GM12878 (cell line): ENCODE results near the gene FBF1. TPM values are rescaled to one million over a fixed set of nuclear protein-coding genes. Genes with fewer than 3 reads are reported as not detected.

Experiments
- BCL11A ChIP-seq: IDR thresholded peaks from 2 replicates; pipeline ENCODE4 v1.6.1; 2011; ENCODE audit warnings: low read depth, low read length
- BHLHE40 ChIP-seq, 2 experiments: fragments of 450-650 bp in 1 of 2; IDR thresholded peaks; 2 replicates each; pipeline ENCODE4 v1.6.1; 2011 to 2017; ENCODE audit warnings: low read depth in 2 of 2, borderline replicate concordance in 1 of 2, improper control_type of control experiment in 1 of 2, low read length in 1 of 2, mild to moderate bottlenecking in 1 of 2
- CBX3 ChIP-seq: fragments of 200-600 bp; sonication (generic); IDR thresholded peaks from 2 replicates; pipeline ENCODE4 v1.6.1; 2016; ENCODE audit warnings: low read depth, borderline replicate concordance
- ESRRA ChIP-seq: IDR thresholded peaks from 2 replicates; pipeline ENCODE4 v1.6.1; 2012; ENCODE audit warnings: mild to moderate bottlenecking, low read length, improper control_type of control experiment
- JUNB ChIP-seq: IDR thresholded peaks from 2 replicates; pipeline ENCODE4 v1.6.1; 2016; ENCODE audit warnings: antibody characterized with exemption, mild to moderate bottlenecking
- LARP7 ChIP-seq: fragments of 450-650 bp; IDR thresholded peaks from 2 replicates; pipeline ENCODE4 v1.6.1; 2017; ENCODE audit warnings: mild to moderate bottlenecking
- MTA2 ChIP-seq: fragments of 450-650 bp; IDR thresholded peaks from 2 replicates; pipeline ENCODE4 v1.6.1; 2016; ENCODE audit warnings: low read depth, mild to moderate bottlenecking, moderate library complexity
- NFIC ChIP-seq: IDR thresholded peaks from 2 replicates; pipeline ENCODE4 v1.6.1; 2012; ENCODE audit warnings: low read depth, mild to moderate bottlenecking, inconsistent platforms, low read length, moderate library complexity
- RAD21 ChIP-seq: IDR thresholded peaks from 2 replicates; pipeline ENCODE4 v1.6.1; 2011; ENCODE audit warnings: mild to moderate bottlenecking, low read depth, low read length, moderate library complexity; ENCODE audit not compliant: insufficient read depth
- RAD51 ChIP-seq: fragments of 450-650 bp; IDR thresholded peaks from 2 replicates; pipeline ENCODE4 v1.6.1; 2016; ENCODE audit warnings: moderate library complexity, mild to moderate bottlenecking, inconsistent platforms
- RBBP5 ChIP-seq: fragments of 200-600 bp; sonication (generic); conservative IDR thresholded peaks from 2 replicates; pipeline ENCODE4 v1.6.1; 2016
- SMC3 ChIP-seq: IDR thresholded peaks from 2 replicates; pipeline ENCODE4 v1.6.1; 2011; ENCODE audit warnings: low read length, improper control_type of control experiment, borderline replicate concordance
- SREBF2 ChIP-seq: IDR thresholded peaks from 2 replicates; pipeline ENCODE4 v1.6.1; 2012; ENCODE audit warnings: mild to moderate bottlenecking, low read length
- SRF ChIP-seq, 2 experiments: IDR thresholded peaks; 2 replicates each; pipeline ENCODE4 v1.6.1; 2011; ENCODE audit warnings: low read depth in 2 of 2, low read length in 2 of 2, mild to moderate bottlenecking in 1 of 2, moderate library complexity in 1 of 2
- TARDBP ChIP-seq: IDR thresholded peaks from 2 replicates; pipeline ENCODE4 v1.6.1; 2016; ENCODE audit warnings: borderline replicate concordance
- polyA plus RNA-seq, 11 experiments: library from polyadenylated mRNA; depleted of rRNA in 4 of 11; unstranded in 6 of 11; stranded (reverse) in 5 of 11; fragments of >200 nt; fragmentation: Nextera tagmentation in 4 of 11; fragmentation: Illumina TruSeq in 1 of 11; extraction: Ambion mirVana in 4 of 11; extraction: Trizol in 1 of 11; gene quantifications; 1 replicate in 1 of 11; 2 replicates in 10 of 11; pipeline versions ENCODE4 v1.2.1 to v1.2.3, GENCODE V29; 2011 to 2016; ENCODE audit warnings: inconsistent platforms in 2 of 11, missing spikeins in 2 of 11, low read depth in 1 of 11
- total RNA-seq, 4 experiments: library from RNA; depleted of rRNA in 3 of 4; stranded (reverse); fragments of >200 nt in 3 of 4; fragmentation: Illumina TruSeq in 1 of 4; extraction: Trizol in 1 of 4; gene quantifications; 2 replicates each; pipeline versions ENCODE4 v1.2.1 to v1.2.3, GENCODE V29; 2013 to 2021
- TF ChIP-seq, protein P1 (sequence below): fragments of 150-350 bp; IDR thresholded peaks from 2 replicates; pipeline ENCODE4 v1.6.1; 2014; ENCODE audit warnings: mild to moderate bottlenecking, low read depth, low read length
- TF ChIP-seq, protein P2 (sequence below): fragments of 450-650 bp; formaldehyde crosslinking; IDR thresholded peaks from 2 replicates; pipeline ENCODE4 v1.4.0; 2022; ENCODE audit warnings: mild to moderate bottlenecking, moderate library complexity
- TF ChIP-seq, protein P3 (sequence below): IDR thresholded peaks from 2 replicates; pipeline ENCODE4 v1.6.1; 2012; ENCODE audit warnings: low read depth, low read length, improper control_type of control experiment
- TF ChIP-seq, protein P4 (sequence below): fragments of 450-650 bp; IDR thresholded peaks from 2 replicates; pipeline ENCODE4 v1.6.1; 2014; ENCODE audit warnings: mild to moderate bottlenecking
- TF ChIP-seq, protein P5 (sequence below): fragments of 450-650 bp; formaldehyde crosslinking; IDR thresholded peaks from 2 replicates; pipeline ENCODE4 v1.5.0; 2022; ENCODE audit warnings: mild to moderate bottlenecking, missing genetic modification characterization

The FBF1 gene
- total and polyA plus RNA-seq, 10 of the 15 experiments (the other 5 are each of a cell fraction or from before 2014, with no cell fraction given), result 0.29 to 15.0 (median 7.0) TPM

DNA sequence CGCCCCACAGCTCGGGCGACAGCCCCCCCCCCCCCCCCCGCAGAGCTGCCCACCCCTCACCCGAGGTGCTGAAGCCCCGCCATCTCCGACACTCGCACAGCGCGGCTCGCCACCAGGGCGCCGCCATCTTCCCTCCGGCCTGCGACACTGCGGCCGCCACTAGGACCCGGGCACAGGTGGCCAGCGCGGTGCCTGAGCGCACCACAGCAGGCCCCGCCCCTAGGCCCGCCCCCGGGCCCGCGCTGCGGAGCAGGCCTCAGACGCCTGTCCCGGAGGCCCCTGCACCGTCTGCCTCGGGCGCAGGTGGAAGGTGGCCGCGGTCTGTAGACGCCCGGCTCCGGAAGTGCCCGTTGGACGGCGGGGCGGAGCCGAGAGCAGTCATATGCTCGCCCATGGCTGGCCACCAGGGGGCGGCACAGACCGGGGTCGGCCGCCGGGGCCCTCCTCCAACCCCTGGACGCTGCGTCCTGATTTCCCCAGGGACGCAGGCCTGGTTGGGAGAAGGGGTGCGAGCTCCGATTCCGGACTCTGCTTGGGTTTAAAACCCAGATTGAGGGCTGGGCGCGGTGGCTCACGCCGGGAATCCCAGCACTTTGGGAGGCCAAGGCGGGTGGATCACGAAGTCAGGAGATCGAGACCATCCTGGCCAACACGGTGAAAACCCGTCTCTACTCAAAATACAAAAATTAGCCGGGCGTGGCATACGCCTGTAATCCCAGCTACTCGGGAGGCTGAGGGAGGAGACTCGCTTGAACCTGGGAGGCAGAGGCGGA lies 35.9 kb downstream of the FBF1 start, which contains the start of gene MRPL38 (continued):
- no peak for TF ChIP-seq SREBF2
- TF ChIP-seq RBBP5, result no peak
- TF ChIP-seq BHLHE40 (IDR thresholded peaks at IDR 0.05; ENCODE audit: borderline replicate concordance in 1 of 2, low read depth in 2 of 2, low read length in 1 of 2), result peak; percentile 62 to 82
- no peak for TF ChIP-seq RAD51
- TF ChIP-seq, protein P1, sequence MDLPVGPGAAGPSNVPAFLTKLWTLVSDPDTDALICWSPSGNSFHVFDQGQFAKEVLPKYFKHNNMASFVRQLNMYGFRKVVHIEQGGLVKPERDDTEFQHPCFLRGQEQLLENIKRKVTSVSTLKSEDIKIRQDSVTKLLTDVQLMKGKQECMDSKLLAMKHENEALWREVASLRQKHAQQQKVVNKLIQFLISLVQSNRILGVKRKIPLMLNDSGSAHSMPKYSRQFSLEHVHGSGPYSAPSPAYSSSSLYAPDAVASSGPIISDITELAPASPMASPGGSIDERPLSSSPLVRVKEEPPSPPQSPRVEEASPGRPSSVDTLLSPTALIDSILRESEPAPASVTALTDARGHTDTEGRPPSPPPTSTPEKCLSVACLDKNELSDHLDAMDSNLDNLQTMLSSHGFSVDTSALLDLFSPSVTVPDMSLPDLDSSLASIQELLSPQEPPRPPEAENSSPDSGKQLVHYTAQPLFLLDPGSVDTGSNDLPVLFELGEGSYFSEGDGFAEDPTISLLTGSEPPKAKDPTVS, result no peak
- peak; percentile 85 for TF ChIP-seq RAD21
- TF ChIP-seq ESRRA, result no peak
- TF ChIP-seq SRF (IDR thresholded peaks at IDR 0.05; ENCODE audit: low read depth in 2 of 2, low read length in 2 of 2), result 0 out of 4 replicates have a peak, but pooled peaks of 1 of the 2 experiments have one; percentile 28
- TF ChIP-seq JUNB, result no peak
- TF ChIP-seq SMC3, result peak; percentile 95
- TF ChIP-seq MTA2, result peak; percentile 47; the same call in 1 of the 2 replicates
- TF ChIP-seq, protein P2, sequence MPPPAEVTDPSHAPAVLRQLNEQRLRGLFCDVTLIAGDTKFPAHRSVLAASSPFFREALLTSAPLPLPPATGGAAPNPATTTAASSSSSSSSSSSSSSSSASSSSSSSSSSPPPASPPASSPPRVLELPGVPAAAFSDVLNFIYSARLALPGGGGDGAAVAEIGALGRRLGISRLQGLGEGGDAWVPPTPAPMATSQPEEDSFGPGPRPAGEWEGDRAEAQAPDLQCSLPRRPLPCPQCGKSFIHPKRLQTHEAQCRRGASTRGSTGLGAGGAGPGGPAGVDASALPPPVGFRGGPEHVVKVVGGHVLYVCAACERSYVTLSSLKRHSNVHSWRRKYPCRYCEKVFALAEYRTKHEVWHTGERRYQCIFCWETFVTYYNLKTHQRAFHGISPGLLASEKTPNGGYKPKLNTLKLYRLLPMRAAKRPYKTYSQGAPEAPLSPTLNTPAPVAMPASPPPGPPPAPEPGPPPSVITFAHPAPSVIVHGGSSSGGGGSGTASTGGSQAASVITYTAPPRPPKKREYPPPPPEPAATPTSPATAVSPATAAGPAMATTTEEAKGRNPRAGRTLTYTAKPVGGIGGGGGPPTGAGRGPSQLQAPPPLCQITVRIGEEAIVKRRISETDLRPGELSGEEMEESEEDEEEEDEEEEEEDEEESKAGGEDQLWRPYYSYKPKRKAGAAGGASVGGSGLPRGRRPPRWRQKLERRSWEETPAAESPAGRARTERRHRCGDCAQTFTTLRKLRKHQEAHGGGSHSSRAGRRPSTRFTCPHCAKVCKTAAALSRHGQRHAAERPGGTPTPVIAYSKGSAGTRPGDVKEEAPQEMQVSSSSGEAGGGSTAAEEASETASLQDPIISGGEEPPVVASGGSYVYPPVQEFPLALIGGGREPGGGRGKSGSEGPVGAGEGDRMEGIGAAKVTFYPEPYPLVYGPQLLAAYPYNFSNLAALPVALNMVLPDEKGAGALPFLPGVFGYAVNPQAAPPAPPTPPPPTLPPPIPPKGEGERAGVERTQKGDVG (CRISPR knock-in tag), result no peak
- TF ChIP-seq, protein P3, sequence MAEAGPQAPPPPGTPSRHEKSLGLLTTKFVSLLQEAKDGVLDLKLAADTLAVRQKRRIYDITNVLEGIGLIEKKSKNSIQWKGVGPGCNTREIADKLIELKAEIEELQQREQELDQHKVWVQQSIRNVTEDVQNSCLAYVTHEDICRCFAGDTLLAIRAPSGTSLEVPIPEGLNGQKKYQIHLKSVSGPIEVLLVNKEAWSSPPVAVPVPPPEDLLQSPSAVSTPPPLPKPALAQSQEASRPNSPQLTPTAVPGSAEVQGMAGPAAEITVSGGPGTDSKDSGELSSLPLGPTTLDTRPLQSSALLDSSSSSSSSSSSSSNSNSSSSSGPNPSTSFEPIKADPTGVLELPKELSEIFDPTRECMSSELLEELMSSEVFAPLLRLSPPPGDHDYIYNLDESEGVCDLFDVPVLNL, result no peak
- TF ChIP-seq, protein P4, sequence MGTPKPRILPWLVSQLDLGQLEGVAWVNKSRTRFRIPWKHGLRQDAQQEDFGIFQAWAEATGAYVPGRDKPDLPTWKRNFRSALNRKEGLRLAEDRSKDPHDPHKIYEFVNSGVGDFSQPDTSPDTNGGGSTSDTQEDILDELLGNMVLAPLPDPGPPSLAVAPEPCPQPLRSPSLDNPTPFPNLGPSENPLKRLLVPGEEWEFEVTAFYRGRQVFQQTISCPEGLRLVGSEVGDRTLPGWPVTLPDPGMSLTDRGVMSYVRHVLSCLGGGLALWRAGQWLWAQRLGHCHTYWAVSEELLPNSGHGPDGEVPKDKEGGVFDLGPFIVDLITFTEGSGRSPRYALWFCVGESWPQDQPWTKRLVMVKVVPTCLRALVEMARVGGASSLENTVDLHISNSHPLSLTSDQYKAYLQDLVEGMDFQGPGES, result no peak
- TF ChIP-seq, protein P5, sequence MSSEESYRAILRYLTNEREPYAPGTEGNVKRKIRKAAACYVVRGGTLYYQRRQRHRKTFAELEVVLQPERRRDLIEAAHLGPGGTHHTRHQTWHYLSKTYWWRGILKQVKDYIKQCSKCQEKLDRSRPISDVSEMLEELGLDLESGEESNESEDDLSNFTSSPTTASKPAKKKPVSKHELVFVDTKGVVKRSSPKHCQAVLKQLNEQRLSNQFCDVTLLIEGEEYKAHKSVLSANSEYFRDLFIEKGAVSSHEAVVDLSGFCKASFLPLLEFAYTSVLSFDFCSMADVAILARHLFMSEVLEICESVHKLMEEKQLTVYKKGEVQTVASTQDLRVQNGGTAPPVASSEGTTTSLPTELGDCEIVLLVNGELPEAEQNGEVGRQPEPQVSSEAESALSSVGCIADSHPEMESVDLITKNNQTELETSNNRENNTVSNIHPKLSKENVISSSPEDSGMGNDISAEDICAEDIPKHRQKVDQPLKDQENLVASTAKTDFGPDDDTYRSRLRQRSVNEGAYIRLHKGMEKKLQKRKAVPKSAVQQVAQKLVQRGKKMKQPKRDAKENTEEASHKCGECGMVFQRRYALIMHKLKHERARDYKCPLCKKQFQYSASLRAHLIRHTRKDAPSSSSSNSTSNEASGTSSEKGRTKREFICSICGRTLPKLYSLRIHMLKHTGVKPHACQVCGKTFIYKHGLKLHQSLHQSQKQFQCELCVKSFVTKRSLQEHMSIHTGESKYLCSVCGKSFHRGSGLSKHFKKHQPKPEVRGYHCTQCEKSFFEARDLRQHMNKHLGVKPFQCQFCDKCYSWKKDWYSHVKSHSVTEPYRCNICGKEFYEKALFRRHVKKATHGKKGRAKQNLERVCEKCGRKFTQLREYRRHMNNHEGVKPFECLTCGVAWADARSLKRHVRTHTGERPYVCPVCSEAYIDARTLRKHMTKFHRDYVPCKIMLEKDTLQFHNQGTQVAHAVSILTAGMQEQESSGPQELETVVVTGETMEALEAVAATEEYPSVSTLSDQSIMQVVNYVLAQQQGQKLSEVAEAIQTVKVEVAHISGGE (CRISPR knock-in tag), result no peak
- peak; percentile 96 for TF ChIP-seq LARP7
- TF ChIP-seq TARDBP, result peak; percentile 64; the same call in 1 of the 2 replicates
- no peak for TF ChIP-seq BCL11A
- TF ChIP-seq NFIC, result no peak
- no peak for TF ChIP-seq CBX3
